Loucy (cell line): Measurements from ENCODE around the gene ALDH1A1.

Source experiments
- CTCF ChIP-seq: fragments of 200-600 bp; sonication (generic); conservative IDR thresholded peaks from 2 replicates; pipeline ENCODE4 v1.5.1; 2014; ENCODE audit warnings: mild to moderate bottlenecking, antibody characterized with exemption, low read length
- EZH2phosphoT487 ChIP-seq: fragments of 200-600 bp; IDR thresholded peaks from 2 replicates; pipeline ENCODE4 v1.6.1; 2018; ENCODE audit warnings: antibody characterized with exemption, mild to moderate bottlenecking, moderate library complexity, borderline replicate concordance

GRCh38 chr9:72958485-72959281 lies 5.8 kb upstream of the ALDH1A1 start:
- TF ChIP-seq CTCF: no peak
- TF ChIP-seq EZH2phosphoT487: no peak
